MCF 10A (cell line): Measurements from ENCODE around the gene FNBP1. TPM values are rescaled to one million over a fixed set of nuclear protein-coding genes. Genes with fewer than 3 reads are reported as not detected.
"Not testable (repeated sequence)": the region's sequence is repeated elsewhere in the genome, so short reads cannot be mapped to it uniquely, and the experiment has no call there.

Experiments
- BruUV-seq: library from RNA; stranded (reverse); fragments of 400-500 nt; replicated peaks from 2 replicates; lab custom pipeline; 2021; lab: Mats Ljungman, UMichigan
- CTCF ChIA-PET: fragments of 300-600 bp; sonication (Branson Sonifier 250); formaldehyde crosslinking; extraction: SDS; loops from one replicate; lab custom pipeline; 2021; ENCODE audit warnings: antibody characterized with exemption, inconsistent platforms; lab: Yijun Ruan, JAX
- POLR2A ChIA-PET: fragments of 300-600, 350-650 bp; sonication (Branson Sonifier 250); formaldehyde crosslinking; extraction: SDS; loops from one replicate; lab custom pipeline; 2020; ENCODE audit warnings: antibody characterized with exemption, inconsistent platforms; lab: Yijun Ruan, JAX
- DNase-seq: peaks from one replicate; pipeline ENCODE4 v3.0.0-alpha.2; 2018; ENCODE audit not compliant: unreplicated experiment
- H3K27ac Mint-ChIP-seq: one replicate; pipeline ENCODE4 v1.8.0; 2022; ENCODE audit warnings: mild to moderate bottlenecking, low read depth, mixed read lengths; ENCODE audit not compliant: unreplicated experiment
- H3K27me3 Mint-ChIP-seq: one replicate; pipeline ENCODE4 v1.8.0; 2022; ENCODE audit warnings: mixed read lengths; ENCODE audit not compliant: insufficient read depth, unreplicated experiment
- H3K36me3 Mint-ChIP-seq: one replicate; pipeline ENCODE4 v1.8.0; 2022; ENCODE audit warnings: mild to moderate bottlenecking, moderate library complexity, mixed read lengths; ENCODE audit not compliant: insufficient read depth, unreplicated experiment
- H3K4me1 Mint-ChIP-seq: one replicate; pipeline ENCODE4 v1.8.0; 2022; ENCODE audit warnings: mixed read lengths; ENCODE audit not compliant: insufficient read depth, unreplicated experiment
- H3K4me3 Mint-ChIP-seq: one replicate; pipeline ENCODE4 v1.8.0; 2022; ENCODE audit warnings: mild to moderate bottlenecking, moderate library complexity, mixed read lengths; ENCODE audit not compliant: unreplicated experiment
- H3K9me3 Mint-ChIP-seq: one replicate; pipeline ENCODE4 v1.8.0; 2022; ENCODE audit warnings: mixed read lengths; ENCODE audit not compliant: unreplicated experiment
- CTCF ChIP-seq: fragments of 200-600 bp; IDR thresholded peaks from one replicate; pipeline ENCODE4 v1.8.0; 2022; ENCODE audit warnings: antibody characterized with exemption, mild to moderate bottlenecking; ENCODE audit not compliant: unreplicated experiment
- intact Hi-C: fragments of 100-400 bp; cut with micrococcal nuclease; formaldehyde crosslinking; loops from 2 replicates; pipeline ENCODE4 v1.14.1; 2022
- total RNA-seq: library from RNA; stranded (reverse); gene quantifications from 2 replicates; pipeline ENCODE4 v1.2.3, GENCODE V29; 2022

The FNBP1 gene
- total RNA-seq, 1 experiment from 2014 or later = 24.4 TPM

DNA sequence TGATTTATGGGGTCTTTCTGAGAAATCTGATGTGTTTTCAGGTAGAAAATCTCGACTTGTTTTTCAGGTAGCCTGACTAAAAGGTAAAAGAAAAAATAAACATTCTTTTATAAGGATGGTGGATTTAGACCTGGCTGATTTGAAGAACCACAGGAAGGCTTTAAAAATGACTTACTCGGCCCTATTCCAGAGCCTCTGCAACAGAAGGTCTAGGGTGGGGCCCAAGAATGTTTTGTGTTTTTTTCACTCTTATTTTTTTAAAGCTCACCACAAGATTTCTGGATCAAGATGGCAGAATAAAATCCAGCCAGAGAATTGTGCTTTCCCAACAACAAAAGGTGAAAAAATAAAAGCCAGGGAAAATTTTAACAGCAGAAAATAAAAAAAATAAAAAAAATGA is 59.1 kb downstream of the FNBP1 start:
- H3K9me3 Mint-ChIP-seq = no peaks in the 10 kb centered on the region
- peaks cover 7% of the 10 kb centered on the region for H3K4me1 Mint-ChIP-seq
- H3K4me3 Mint-ChIP-seq = no peak overlapping the region
- H3K27ac Mint-ChIP-seq = peak overlapping the region; percentile 88
- intact Hi-C loops = no loop called here
- DNase-seq = peak; percentile 43
- CTCF ChIA-PET = no interaction called here
- POLR2A ChIA-PET = interaction anchor here (0.7 to 1.0 kb wide), 2 partner anchors 12 to 619 kb away, joined by 3 read pairs; no protein-coding TSS in a partner anchor
- no peaks in the 10 kb centered on the region for H3K27me3 Mint-ChIP-seq
- no peak for TF ChIP-seq CTCF
- H3K36me3 Mint-ChIP-seq = no peaks in the 10 kb centered on the region
- no TSS peak for BruUV-seq

- no peak for DNase-seq
- POLR2A ChIA-PET = no interaction called here
- Mint-ChIP-seq H3K36me3 (peaks cover 21% of the 10 kb centered on the region), H3K9me3 (no peaks in the 10 kb centered on the region), H3K4me3 (no peak overlapping the region), H3K4me1 (peaks cover 5% of the 10 kb centered on the region), H3K27me3 (no peaks in the 10 kb centered on the region), H3K27ac (no peak overlapping the region)
- BruUV-seq = no TSS peak
- intact Hi-C loops = no loop called here
- TF ChIP-seq CTCF = no peak
- CTCF ChIA-PET = no interaction called here
Observed at GRCh38 chr9:129981180-129981907, 61.6 kb downstream of the FNBP1 start.

DNA sequence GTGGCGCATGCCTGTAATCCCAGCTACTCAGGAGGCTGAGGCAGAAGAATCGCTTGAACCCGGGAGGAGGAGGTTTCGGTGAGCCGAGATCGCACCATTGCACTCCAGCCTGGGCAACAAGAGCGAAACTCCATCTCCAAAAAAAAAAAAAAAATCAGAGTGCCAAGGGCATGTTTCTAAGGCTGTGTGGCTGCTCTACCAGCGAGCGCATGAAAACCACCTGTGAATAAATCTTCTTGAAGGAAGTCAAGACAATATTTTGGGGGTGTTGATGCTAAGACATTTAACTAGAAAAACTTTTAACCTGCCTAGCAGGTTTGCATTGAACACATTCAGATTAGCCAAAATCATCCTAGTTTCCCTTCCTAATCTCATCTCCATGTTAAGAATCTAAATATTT is 62.8 kb downstream of the FNBP1 start:
- H3K36me3 Mint-ChIP-seq = peaks cover 23% of the 10 kb centered on the region
- BruUV-seq, H3K4me3 Mint-ChIP-seq, H3K9me3 Mint-ChIP-seq, H3K27ac Mint-ChIP-seq, H3K27me3 Mint-ChIP-seq, H3K4me1 Mint-ChIP-seq, intact Hi-C loops, POLR2A ChIA-PET, DNase-seq: not testable (repeated sequence)
- CTCF ChIA-PET = interaction anchor here (0.6 to 0.7 kb wide), 2 partner anchors 8 to 46 kb away, joined by 3 read pairs; no protein-coding TSS in a partner anchor

- intact Hi-C loops = no loop called here
- DNase-seq = no peak
- no peak for TF ChIP-seq CTCF
- Mint-ChIP-seq H3K4me3 (no peak overlapping the region), H3K27ac (no peak overlapping the region), H3K36me3 (peaks cover 31% of the 10 kb centered on the region), H3K9me3 (no peaks in the 10 kb centered on the region), H3K27me3 (no peaks in the 10 kb centered on the region), H3K4me1 (peaks cover 5% of the 10 kb centered on the region)
- no TSS peak for BruUV-seq
- ChIA-PET POLR2A (no interaction called here), CTCF (no interaction called here)
Observed at GRCh38 chr9:129979071-129979745, 63.8 kb downstream of the FNBP1 start.
